GM18519 (cell line): ENCODE measurements around the gene ZDHHC21.
"Not testable (repeated sequence)": the region's sequence is repeated elsewhere in the genome, so short reads cannot be mapped to it uniquely, and the experiment has no call there.

ENCODE experiments used
- ATAC-seq: cut with Tn5 transposase; IDR thresholded peaks from one replicate; pipeline ENCODE4 v1.9.1; 2021; ENCODE audit warnings: mild to moderate bottlenecking, moderate library complexity; ENCODE audit not compliant: unreplicated experiment, low FRiP score

ZDHHC21 gene

DNA sequence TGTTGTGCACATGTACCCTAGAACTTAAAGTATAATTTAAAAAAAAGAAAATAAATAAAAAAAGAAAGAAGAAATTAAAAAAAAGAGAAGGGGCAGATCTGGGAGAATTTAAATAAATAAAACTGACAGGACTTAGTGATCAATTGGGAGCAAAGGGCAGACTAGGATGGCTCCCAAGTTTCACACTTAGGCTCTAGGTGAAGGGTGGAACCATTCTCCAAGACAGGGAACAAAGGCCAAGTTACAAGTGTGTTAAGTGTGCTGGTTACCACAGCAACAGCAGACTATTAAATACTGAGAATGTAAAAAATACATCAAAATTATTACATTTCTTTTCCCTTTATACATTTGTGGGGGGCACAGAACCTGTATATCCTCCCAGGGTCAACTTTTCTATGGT is 7.1 kb downstream of the ZDHHC21 start:
- ATAC-seq = no peak

DNA sequence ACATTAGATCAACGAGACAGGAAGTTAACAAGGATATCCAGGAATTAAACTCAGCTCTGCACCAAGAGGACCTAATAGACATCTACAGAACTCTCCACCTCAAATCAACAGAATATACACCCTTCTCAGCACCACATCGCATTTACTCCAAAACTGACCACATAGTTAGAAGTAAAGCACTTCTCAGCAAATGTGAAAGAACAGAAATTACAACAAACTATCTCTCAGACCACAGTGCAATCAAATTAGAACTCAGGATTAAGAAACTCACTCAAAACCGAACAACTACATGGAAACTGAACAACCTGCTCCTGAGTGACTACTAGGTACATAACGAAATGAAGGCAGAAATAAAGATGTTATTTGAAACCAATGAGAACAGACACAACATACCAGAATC is 10.6 kb downstream of the ZDHHC21 start:
- not testable (repeated sequence) for ATAC-seq

DNA sequence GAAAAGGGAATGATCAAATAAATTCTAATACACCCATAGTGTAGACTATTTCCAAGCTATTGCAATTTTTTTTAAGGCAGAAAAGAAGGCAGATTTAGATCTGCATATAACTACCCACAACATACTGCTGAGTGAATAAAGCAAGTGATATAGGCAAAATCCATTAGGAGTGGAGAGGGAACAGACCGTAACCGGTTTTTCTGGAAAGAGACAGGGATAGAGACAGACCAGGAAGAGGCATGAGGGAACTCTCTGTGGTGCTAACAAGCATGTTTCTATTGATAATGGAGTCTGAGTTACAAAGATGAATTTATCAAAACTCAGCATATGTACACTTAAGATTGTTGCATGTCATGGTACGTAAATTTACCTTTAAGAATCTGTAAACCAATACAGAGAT is 14.5 kb downstream of the ZDHHC21 start:
- ATAC-seq = no peak

DNA sequence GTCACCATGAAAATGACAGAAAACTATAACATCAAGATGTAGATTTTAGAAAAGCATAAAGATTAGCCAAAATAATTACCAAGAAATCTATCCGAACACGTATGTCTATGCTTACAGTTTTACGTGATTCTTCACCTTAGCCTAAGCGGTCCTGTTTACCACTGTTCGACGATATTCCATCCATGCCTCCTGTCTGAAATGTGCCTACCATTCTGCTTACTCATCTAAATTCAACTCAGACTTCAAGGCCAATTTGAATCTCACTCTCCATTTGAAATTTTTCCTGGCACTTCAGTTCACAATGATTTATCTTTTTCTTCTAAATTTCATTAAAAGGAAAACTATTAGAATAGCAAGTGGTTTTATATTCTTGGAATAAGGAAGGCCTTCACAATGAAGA is 15.4 kb downstream of the ZDHHC21 start:
- ATAC-seq = no peak

DNA sequence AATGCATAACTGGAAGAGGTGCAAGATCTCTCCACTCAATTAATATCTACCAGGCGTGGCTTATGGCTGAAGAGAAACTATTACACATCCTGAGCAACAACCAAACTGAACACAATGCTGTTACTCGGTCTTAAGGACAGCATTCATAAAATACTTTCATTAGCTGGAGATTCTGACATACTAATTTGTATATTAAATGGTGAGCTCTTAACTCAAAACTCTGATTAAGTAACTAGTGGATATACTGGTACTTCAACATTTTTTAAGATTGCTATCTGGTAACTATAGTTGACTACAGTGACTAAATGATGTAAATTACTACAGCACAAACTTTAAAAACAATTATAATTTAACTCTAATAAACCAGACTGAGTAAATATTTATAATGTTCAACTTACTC is 15.8 kb downstream of the ZDHHC21 start:
- no peak for ATAC-seq

DNA sequence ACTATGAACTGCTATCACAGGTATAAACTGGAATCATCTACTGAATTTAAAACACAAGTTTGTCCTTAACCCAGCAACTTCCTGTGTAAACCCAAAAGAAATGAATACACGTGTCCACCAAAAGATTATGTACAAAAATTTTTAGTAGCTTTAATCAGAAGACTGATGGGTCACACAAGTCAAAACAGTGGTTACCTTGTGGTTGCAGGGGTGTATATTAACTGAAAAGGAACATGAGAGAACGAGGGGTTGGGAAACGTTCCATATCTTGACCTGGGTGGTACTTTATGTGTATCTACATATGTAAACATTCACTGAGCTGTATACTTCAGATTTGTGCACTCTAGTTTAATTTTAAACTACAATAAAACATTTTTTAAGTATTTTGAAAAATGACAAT is 18.6 kb downstream of the ZDHHC21 start:
- ATAC-seq = no peak

DNA sequence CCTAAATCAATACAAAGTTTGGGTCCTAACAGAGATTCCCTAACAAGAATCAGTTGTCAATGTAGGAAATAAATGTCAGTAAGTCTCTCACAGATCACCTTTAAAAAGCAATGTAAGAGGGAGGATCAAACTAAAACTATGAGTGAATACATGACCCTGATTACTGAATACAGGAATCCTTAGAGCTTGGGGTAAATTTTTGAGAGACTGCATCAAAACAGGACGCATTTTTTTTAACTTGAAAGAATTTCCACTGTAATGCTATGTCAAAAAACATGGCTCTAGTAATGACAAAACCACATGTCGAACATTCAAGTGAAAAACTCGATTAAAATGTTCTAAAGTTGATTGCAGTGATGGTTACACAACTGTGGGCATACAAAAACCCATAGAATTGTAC is 21.9 kb downstream of the ZDHHC21 start:
- no peak for ATAC-seq

DNA sequence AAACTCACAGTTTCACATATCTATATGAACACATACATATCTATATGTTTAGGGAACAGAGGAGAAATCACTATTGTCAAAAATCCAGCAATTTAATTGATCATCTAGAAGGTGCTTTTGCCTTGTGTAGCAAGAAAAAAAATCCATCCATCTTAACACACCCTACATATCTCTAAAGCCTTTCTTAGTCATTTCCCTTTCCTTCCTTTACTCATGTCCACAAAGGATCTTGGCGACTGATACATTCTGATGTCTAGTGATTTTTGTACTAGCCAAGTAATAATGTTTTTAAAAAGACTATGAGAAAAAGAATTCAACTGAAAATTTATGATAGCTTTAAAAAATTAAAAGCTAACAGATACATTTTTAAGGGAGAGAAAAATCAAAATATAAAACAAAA is 22.5 kb downstream of the ZDHHC21 start:
- ATAC-seq = no peak

DNA sequence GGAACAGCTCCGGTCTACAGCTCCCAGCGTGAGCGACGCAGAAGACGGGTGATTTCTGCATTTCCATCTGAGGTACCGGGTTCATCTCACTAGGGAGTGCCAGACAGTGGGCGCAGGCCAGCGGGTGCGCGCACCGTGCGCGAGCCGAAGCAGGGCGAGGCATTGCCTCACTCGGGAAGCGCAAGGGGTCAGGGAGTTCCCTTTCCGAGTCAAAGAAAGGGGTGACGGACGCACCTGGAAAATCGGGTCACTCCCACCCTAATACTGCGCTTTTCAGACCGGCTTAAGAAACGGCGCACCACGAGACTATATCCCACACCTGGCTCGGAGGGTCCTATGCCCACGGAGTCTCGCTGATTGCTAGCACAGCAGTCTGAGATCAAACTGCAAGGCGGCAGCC is 29.2 kb downstream of the ZDHHC21 start:
- ATAC-seq = not testable (repeated sequence)

DNA sequence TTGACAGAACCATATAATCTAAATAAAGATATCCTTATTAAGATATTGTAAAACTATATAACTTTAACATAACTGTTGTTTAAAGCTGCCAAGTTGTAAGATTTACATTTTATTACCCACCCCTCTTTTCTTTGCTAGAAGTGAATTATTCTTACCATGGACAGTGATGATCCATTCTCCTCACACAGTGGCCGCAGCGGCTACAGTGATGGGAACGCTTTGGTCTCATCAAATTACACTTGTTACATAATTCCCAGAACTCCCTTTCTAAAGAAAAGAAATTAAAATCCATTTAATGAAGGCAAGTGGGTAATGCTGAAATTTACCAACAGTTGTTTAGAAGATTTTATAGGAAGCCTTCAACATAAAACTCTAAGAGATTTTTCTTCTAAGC is 31.2 kb downstream of the ZDHHC21 start:
- no peak for ATAC-seq

DNA sequence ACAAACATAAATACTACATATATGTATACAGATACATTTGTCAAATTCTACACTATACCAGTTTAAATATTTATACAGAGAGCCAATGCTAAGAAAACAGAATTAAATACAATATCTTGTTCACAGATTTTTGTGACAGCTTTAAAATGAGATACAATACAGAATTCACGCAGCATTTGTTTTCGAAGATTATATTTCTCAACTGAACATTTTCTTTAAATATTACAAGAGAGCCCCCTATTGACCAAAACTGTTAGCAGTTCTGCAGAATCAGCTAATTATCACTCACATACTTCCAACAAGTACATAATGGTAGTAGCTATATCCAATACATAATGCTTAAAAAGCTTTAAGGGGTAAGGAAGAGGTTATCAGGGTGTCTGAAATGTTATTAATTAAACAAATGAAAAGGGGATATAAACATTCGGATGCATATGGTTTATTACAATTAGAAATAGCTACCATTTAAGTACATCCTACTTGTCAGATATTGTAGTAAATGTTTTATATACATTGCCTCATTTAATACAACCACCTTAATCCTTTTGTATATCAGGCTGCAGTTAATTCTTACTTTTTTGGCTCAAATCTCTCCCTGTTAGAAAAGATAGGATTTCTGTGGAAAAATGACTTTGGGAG is 31.7 kb downstream of the ZDHHC21 start:
- no peak for ATAC-seq

DNA sequence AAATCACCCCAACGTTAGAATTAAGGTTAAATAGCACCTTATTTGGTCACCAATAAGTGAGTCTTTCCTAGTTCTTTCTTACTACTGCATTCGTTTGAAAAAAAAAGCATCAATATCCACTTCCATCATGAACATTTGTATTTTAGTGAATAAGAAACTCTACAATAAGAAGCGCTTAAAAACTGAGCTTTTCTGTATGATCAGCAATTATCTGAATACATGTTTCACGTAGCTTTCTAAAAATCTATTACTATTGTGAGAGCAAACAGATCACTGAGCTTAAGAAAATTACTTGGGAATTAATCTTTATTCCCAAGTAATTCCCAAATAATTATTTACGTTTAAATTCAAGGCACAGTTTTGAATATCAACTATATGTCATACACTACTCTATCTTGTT is 32.5 kb downstream of the ZDHHC21 start:
- no peak for ATAC-seq

DNA sequence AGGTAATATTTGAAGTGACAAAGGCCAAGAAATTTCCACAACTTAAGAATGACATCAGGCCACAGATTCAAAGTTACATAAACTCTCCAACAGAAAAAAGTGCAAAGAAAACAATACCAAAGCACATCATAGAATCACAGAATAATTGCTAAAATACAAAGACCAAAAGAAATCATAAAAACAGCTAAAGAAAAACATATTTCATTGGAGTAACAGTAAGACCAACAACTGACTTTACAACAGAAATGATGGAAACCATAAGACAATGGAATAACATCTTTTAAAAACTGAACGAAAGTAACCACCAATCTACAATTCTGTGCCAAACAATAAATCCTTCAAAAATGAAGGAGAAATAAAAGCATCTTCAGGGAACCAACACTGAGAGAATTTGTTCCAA is 38.3 kb downstream of the ZDHHC21 start:
- ATAC-seq = no peak

DNA sequence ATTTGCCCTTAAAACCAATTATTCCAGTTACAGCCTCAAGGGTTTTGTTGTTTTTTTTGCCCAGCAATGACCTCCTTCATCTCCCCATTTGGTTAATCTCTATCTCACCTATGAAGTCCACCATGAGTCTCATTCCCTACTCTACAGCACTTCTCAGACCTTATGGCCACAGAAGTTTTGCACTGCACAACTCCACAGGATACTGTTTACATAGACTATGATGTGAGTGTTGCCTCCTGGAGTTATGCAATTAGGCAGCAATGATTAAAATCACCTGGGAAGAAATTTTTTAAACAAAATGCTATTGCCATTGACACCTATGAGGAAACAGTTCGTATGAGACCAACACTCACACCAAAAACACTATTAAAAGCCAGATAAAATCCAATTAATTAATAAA is 39.7 kb downstream of the ZDHHC21 start:
- ATAC-seq = no peak

DNA sequence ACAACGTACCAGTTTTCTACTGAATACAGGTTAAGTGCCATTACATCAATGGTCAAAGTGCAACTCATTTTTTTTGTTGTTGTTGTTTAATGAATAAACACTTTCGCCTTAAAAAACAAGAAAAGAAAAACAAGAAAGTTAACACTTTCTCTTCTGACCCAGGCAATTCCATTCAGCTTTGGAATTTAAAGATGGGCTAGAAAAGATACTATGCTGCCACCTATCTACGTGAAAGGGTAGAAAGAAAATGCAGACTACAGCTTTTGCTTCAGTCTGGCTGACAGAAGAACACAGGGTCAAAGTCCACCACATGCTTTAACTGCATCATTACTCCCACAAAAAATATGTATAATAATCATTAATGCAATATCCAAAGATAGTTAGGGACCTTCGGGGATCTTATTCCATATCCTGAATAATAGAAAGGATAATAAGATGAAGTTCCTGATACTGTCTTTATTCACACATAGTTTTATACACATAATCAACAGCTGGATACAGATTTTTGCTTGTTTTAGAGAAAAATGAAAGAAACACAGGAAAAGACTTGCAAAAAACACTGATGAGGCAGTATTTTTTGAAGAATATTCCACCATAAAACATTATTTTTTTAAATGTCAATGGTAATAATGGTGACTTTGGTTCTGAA is 40.4 kb downstream of the ZDHHC21 start:
- no peak for ATAC-seq

DNA sequence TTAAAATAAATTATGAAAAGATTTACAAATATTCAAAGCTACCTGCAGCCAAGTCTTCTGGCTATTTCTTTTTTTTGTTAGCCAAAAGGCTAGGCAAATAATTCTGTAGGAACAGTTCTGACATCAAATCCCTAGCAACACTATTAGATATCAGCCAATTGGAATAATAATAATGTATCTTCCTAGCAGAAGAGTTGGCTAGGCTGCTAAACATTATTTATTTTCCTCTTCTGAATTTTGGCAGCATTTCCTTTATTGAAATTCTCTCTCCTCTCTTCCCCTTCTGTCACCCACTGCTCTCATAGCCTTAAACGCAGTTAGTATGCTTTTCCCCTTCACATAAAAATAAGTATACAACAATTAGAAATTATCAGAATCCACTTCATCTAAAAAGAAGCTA is 42.6 kb downstream of the ZDHHC21 start:
- ATAC-seq = no peak

DNA sequence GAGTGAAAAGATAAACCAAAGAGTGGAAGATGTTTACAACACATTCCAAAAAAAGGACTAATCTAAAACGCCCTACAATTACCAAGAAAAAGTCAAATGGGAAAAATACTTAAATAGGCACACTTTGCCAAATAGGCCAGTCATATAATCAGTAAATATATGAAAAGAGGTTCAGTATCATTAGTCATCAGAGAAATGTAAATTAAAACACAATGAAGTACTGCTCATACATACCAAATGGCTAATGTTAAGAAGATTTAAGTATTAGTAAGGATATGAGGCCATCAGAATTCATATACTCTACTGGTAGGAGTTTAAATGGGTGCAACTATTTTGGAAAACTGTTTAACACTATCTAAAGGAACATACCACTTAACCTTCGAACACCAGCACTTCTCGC is 47.6 kb downstream of the ZDHHC21 start:
- ATAC-seq = no peak

DNA sequence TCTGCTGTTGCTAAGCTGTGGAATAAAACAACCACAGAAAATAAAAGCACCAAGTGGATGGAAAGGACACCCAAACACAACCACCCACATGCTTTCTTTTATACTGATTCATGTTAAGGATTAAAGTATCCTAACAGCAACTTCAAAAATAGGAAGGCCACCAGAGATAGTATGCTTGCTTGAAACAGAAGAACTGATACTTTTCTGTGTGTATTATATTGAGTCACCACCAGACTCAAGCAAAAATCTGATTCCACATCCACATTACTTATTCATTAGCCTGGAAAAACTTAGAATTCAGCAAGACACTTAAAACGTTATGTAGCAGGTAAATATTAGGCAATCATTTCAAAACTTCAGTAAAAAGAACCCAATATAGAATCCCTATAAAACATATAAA is 52.3 kb downstream of the ZDHHC21 start:
- ATAC-seq = no peak

DNA sequence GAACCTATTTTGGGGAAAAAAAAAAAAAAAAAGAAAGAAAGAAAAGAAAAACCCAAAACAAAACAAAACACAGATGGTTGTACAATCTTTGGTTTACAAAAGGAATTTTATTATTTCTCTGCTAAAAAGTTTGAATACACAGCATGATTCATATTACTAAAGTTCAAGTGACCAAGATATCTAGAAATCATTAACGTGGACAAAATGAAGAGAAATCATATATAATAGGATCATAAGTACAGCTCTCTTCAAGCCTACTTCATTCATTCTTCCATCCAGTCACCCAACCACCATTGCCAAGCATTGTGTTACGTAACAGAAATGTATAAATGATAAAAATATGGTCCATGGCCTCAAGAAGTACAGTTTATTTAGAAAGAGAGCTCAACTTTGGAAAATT is 52.9 kb downstream of the ZDHHC21 start:
- ATAC-seq = no peak

DNA sequence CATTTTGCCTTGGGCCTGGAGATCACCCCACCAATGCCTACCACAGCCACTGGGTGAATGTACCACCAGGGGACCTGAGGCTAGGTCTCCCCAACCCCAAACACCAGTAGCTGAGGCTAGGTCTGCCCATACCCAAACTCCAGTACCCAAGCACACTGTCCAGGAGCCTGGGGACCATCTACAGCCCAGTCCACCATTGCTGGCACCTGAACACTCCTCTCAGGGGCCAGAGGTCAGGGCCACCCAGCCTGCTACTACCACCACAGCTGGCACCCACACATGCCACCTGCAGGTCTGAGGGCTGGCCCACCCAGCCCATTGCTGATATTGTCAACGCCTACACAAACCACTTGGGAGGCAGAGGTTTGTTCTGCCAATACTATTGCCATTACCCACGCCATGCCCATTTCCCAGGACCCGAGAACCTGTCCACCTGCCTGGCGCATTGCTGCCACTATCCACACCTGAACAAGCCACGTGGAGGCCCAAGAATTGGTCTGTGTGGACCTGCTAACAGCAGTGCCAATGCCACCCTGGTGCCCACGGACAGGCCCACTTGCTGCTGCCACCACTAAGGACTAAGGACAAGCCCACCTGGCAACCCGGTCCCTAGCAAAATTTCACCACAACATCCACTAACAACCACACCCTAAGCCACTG is 59.2 kb downstream of the ZDHHC21 start:
- ATAC-seq = no peak

DNA sequence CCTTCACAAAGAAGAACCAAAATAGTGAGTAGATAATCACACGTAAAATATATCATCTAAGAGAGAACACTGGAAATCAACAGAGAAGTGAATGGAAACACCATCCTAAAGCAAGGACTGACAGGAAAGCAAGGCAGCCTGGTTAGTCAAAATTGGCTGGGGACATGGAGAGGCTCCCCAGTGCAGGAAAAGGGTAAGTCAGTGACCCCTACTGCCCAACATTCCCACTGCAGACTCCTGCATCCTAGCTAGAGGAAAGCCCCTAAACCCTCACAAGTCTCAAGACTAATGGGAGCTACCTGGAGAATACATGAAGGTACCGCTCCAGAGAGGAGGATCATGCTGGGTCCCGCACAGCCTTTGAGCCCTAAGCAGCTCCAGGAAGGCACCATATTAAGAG is 60.1 kb downstream of the ZDHHC21 start:
- no peak for ATAC-seq

DNA sequence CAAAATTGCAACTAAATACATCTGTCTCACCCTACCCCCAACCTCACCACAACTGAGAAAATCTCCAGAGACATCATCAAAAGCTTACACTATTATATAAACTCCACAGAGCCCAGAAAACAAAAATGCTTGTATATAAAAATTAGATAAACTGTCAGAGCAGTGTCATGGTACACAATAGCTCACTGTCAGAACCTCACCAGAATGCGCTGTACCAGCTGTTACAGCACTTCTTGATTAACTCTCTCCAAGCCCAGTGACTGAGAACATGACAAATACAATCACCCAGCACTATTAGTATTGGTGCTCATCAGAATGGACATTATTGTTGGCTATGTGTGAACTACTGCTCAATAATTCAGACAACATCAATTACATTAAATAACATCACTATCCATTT is 65.7 kb downstream of the ZDHHC21 start:
- no peak for ATAC-seq
